ENCODE results near the gene FOXP1. TPM values are rescaled to one million over a fixed set of nuclear protein-coding genes. Genes with fewer than 3 reads are reported as not detected.
A peak's percentile ranks its signal among the peaks of the same experiment; 100 is the strongest.

The FOXP1 gene
- total RNA-seq, 1 donor = 55.7 TPM

DNA sequence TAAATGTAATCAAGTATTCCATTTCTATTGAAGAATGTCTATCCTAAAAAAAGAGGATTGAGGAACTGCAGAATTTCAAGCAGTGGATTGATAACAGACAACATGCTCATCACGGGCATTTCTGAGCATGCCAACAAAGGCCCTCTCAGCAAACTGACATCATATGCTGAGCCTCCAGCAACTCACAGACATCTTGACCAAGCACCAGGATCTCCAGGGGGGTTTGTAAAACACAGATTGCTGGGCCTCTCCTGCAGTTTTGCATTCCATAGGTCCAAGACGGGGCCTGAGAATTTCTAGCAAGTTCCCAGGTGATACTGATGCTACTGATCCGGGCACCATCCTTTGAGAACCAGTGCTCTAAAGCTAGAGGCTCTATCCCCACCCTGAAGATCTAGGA, 85.0 kb downstream of the FOXP1 start:
- no peak overlapping the region for H3K4me3 ChIP-seq (ENCODE audit: low read depth, low read length)
- TF ChIP-seq, protein P1, sequence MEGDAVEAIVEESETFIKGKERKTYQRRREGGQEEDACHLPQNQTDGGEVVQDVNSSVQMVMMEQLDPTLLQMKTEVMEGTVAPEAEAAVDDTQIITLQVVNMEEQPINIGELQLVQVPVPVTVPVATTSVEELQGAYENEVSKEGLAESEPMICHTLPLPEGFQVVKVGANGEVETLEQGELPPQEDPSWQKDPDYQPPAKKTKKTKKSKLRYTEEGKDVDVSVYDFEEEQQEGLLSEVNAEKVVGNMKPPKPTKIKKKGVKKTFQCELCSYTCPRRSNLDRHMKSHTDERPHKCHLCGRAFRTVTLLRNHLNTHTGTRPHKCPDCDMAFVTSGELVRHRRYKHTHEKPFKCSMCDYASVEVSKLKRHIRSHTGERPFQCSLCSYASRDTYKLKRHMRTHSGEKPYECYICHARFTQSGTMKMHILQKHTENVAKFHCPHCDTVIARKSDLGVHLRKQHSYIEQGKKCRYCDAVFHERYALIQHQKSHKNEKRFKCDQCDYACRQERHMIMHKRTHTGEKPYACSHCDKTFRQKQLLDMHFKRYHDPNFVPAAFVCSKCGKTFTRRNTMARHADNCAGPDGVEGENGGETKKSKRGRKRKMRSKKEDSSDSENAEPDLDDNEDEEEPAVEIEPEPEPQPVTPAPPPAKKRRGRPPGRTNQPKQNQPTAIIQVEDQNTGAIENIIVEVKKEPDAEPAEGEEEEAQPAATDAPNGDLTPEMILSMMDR (IDR thresholded peaks at IDR 0.05; ENCODE audit: insufficient read depth, low read depth, low read length) = no peak
- no peak for DNase-seq (ENCODE audit: low read depth)

DNA sequence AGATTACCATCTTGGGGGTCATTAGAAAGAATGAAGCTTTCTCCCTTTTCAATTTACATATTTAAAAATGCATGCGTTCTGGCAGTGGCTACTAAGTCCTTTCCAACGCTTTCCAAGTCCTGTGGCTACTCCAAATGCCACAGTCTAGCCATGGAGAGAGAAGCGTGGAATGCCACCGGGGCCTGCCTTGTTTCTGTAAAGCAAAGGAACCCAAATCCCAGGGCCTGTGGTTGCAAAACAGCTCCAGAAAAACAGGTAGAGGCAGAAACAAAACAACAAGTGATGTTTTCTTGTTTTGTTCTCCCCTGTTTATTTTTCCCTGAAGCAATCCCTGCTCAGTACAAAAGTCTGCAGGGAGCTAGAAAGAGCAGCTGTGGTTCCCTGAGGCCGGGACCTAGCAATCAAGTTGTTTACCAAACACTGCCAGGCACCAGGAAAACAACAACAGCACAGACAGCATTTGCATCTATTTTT, 85.5 kb downstream of the FOXP1 start:
- TF ChIP-seq, protein P1 (IDR thresholded peaks at IDR 0.05; ENCODE audit: insufficient read depth, low read depth, low read length) = no peak
- DNase-seq (ENCODE audit: low read depth) = peak; percentile 52
- H3K4me3 ChIP-seq (ENCODE audit: low read depth, low read length) = no peak overlapping the region

DNA sequence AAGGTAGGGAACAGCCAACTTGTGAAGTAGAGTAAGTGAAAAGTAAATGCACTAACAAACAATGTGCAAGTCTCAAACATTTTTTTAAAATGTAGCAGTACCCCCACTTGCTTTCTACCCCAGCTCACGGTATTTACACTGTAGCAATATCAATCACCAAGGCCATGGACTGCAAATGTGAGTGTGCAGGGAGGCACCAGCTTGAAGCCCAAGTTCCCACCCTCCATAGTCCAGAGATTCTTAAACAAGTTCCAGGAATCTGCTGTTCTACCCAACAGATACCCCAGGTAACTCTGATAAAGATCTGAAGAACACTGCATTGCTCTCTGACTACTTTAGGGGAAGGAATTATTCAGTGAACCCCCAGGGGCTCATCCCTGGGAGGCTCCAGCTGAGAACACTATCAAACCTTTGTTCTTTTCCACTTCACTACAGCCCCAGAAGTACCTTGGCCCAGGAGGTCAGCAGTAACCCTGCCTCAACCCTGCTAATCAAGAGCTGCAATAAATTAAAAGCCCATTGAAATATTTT, 86.1 kb downstream of the FOXP1 start:
- TF ChIP-seq, protein P1 (IDR thresholded peaks at IDR 0.05; ENCODE audit: insufficient read depth, low read depth, low read length) = no peak
- H3K4me3 ChIP-seq (ENCODE audit: low read depth, low read length) = no peak overlapping the region
- DNase-seq (ENCODE audit: low read depth) = no peak

DNA sequence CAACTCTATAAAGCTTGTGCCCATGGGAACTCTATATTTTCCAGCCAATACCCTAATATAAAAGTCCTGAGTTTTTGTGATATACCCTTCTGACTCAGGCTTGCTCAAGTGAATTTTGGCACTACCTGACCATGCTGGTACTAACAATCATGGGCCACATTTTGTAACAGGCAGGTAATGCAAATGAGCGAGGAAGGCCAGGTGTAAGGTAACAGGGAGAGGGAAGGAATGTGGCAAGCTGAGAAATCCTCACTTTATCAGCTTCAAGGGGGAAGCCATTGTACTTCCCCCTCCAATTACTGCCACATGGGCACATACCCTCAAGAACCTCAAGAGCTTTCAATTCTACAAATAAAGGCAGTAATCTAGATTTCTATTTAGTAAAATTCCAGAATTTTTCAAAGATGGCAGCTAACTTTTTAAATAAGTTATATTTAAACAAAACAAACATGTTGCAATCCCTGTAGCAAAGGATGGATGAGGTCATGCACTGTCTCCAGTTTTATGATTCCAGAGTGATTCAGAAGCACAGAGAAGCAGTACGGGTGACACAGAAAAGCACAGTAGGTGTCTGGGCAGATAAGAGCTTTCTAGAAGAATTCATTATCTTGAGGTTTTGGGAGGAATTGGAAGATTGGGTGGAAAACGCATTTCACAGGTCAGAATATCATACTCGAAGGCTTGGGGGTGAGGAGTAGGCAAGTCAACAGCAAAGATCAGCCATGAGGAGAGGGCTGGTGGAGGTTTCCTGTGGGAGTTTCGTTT, 87.6 kb downstream of the FOXP1 start:
- peak; percentile 92 for DNase-seq (ENCODE audit: low read depth)
- H3K4me3 ChIP-seq (ENCODE audit: low read depth, low read length) = peak overlapping the region; percentile 49
- TF ChIP-seq, protein P1 (IDR thresholded peaks at IDR 0.05; ENCODE audit: insufficient read depth, low read depth, low read length) = no peak

DNA sequence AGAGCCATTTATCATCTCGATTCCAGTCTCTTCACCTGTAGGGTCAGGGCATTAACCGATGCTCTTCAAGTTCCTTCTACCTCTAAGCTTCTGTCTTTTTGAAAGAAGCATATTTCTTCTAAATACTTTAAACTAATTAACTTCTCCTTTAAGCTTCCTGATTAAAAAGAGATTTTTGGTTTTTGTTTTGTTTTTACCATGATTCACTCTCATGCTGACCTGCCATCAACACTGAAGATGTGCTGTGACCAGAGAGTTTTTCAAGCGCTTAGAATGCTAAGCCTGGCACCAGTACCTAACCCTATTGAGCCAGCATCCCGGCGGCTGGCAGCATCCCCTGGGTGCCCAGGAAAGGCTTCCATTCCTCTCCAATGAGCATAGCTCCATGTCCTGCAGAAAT, 89.3 kb downstream of the FOXP1 start:
- no peak overlapping the region for H3K4me3 ChIP-seq (ENCODE audit: low read depth, low read length)
- no peak for DNase-seq (ENCODE audit: low read depth)
- TF ChIP-seq, protein P1 (IDR thresholded peaks at IDR 0.05; ENCODE audit: insufficient read depth, low read depth, low read length) = no peak

DNA sequence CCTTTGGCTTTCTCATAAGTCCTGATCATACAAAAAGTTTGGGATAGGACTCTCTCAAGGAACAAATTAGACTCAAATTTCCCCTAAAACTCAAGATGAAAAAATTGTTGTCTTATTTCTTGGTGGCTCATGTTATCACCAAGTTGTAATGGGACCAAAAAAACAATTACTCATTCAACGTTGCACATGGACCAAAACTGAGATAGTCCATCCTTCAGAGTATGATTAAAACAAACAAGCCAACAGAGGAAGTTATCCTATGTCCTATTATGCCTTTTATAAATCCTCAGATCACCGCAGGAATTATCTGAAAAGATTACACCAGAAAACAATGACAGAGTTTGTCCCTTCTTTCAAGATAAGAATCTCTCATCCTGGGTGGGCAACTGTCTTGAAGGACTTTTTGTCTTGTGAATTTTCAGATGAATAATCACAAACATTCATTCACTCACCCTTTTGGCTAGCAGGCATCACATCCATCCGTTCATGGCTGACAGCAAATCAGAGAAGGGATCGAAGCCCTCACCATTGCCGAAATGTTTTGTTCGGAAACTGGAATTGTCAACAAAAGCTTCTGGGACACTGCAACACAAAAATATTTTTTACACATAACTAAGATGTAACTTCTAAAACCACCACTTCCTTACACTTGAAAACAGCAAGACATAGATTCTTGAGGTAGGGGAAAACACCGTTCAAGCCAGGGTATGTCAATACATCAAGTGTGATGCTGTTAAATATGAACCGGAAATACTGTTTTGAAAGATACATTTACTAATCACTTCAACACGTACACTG, 90.4 kb downstream of the FOXP1 start:
- no peak overlapping the region for H3K4me3 ChIP-seq (ENCODE audit: low read depth, low read length)
- TF ChIP-seq, protein P1 (IDR thresholded peaks at IDR 0.05; ENCODE audit: insufficient read depth, low read depth, low read length) = no peak
- no peak for DNase-seq (ENCODE audit: low read depth)
